ENCODE measurements around the gene IFT43.
"Not testable (repeated sequence)": the region's sequence is repeated elsewhere in the genome, so short reads cannot be mapped to it uniquely, and the experiment has no call there.

The IFT43 gene

GRCh38 chr14:75981426-75982265 lies 3.9 kb upstream of the IFT43 start, which contains the start of gene TGFB3:
Gene TGFB3, minus strand, starts transcription at chr14:75981995. Its CDS starts 1,102 bp downstream, at chr14:75980893.
- no peak for DNase-seq

GRCh38 chr14:75982266-75983018 lies 3.1 kb upstream of the IFT43 start:
- DNase-seq = no peak

GRCh38 chr14:75983019-75983358 lies 2.6 kb upstream of the IFT43 start:
- no peak for DNase-seq

GRCh38 chr14:75984674-75985073 lies 889 bp upstream of the IFT43 start:
- DNase-seq = no peak

GRCh38 chr14:75986439-75986765 lies 839 bp downstream of the IFT43 start:
- DNase-seq = no peak

GRCh38 chr14:75987201-75987970 lies 1.8 kb downstream of the IFT43 start:
- no peak for DNase-seq

GRCh38 chr14:75989134-75989533 lies 3.6 kb downstream of the IFT43 start:
- DNase-seq = no peak

- DNase-seq = no peak
Measured at GRCh38 chr14:75990297-75990696, 4.7 kb downstream of the IFT43 start.

- no peak for DNase-seq
Measured at GRCh38 chr14:75991753-75992152, 6.2 kb downstream of the IFT43 start.

GRCh38 chr14:75993567-75994041 lies 8.0 kb downstream of the IFT43 start:
- DNase-seq = no peak

- no peak for DNase-seq
Measured at GRCh38 chr14:75995372-75996041, 9.9 kb downstream of the IFT43 start.

- no peak for DNase-seq
Measured at GRCh38 chr14:75996488-75996887, 10.9 kb downstream of the IFT43 start.

GRCh38 chr14:75999511-76000190 lies 14.1 kb downstream of the IFT43 start:
- no peak for DNase-seq

GRCh38 chr14:76002383-76002782 lies 16.8 kb downstream of the IFT43 start:
- DNase-seq = no peak

- DNase-seq = no peak
Measured at GRCh38 chr14:76006253-76006652, 20.7 kb downstream of the IFT43 start.

GRCh38 chr14:76007379-76007778 lies 21.8 kb downstream of the IFT43 start:
- DNase-seq = no peak

GRCh38 chr14:76007852-76008251 lies 22.3 kb downstream of the IFT43 start:
- no peak for DNase-seq

GRCh38 chr14:76009627-76010026 lies 24.1 kb downstream of the IFT43 start:
- not testable (repeated sequence) for DNase-seq

GRCh38 chr14:76011930-76012329 lies 26.4 kb downstream of the IFT43 start:
- DNase-seq = no peak

- no peak for DNase-seq
Measured at GRCh38 chr14:76012354-76012753, 26.8 kb downstream of the IFT43 start.

GRCh38 chr14:76015191-76015590 lies 29.6 kb downstream of the IFT43 start:
- no peak for DNase-seq

- DNase-seq = no peak
Measured at GRCh38 chr14:76015668-76016067, 30.1 kb downstream of the IFT43 start.

Data from GF-D8 (cell line).